SK-N-SH treated with all-trans-retinoic acid at 6 μM for 48 hours (cell line): ENCODE data around the gene LMTK2.

ENCODE experiments used
- ATAC-seq: fragments of 200-7000 bp; cut with Tn5 transposase; 3 replicates; pipeline ENCODE4 v1.9.1; 2020; ENCODE audit warnings: mild to moderate bottlenecking, moderate library complexity
- ARNTL ChIP-seq: fragments of 450-650 bp; formaldehyde crosslinking; IDR thresholded peaks from 2 replicates; pipeline ENCODE4 v1.5.0; 2020; ENCODE audit warnings: low read depth, mild to moderate bottlenecking, moderate library complexity, borderline replicate concordance
- BACH2 ChIP-seq: fragments of 250-450 bp; sonication (Bioruptor Pico); IDR thresholded peaks from 2 replicates; pipeline ENCODE4 v1.9.0; 2021; ENCODE audit warnings: mild to moderate bottlenecking, borderline replicate concordance
- CSDC2 ChIP-seq: fragments of 250-450 bp; sonication (Bioruptor Pico); IDR thresholded peaks from 2 replicates; pipeline ENCODE4 v1.5.0; 2020; ENCODE audit warnings: mild to moderate bottlenecking, moderate library complexity
- ESRRG ChIP-seq: fragments of 250-450 bp; sonication (Bioruptor Pico); IDR thresholded peaks from 2 replicates; pipeline ENCODE4 v1.6.1; 2021; ENCODE audit warnings: mild to moderate bottlenecking
- GLIS3 ChIP-seq: fragments of 250-450 bp; sonication (Bioruptor Pico); IDR thresholded peaks from 2 replicates; pipeline ENCODE4 v1.5.0; 2020; ENCODE audit warnings: mild to moderate bottlenecking, moderate library complexity
- ISL1 ChIP-seq: fragments of 250-450 bp; sonication (Bioruptor Pico); IDR thresholded peaks from 2 replicates; pipeline ENCODE4 v2.1.2; 2022; ENCODE audit warnings: mild to moderate bottlenecking, moderate library complexity
- OSR1 ChIP-seq: fragments of 250-450 bp; sonication (Bioruptor Pico); IDR thresholded peaks from 2 replicates; pipeline ENCODE4 v1.8.0; 2022; ENCODE audit warnings: moderate library complexity, mild to moderate bottlenecking, inconsistent platforms
- PPARA ChIP-seq: fragments of 250-450 bp; sonication (Bioruptor Pico); IDR thresholded peaks from 2 replicates; pipeline ENCODE4 v1.5.0; 2020; ENCODE audit warnings: mild to moderate bottlenecking, borderline replicate concordance
- RARB ChIP-seq: fragments of 250-450 bp; sonication (Bioruptor Pico); IDR thresholded peaks from 2 replicates; pipeline ENCODE4 v1.8.0; 2021; ENCODE audit warnings: mild to moderate bottlenecking, moderate library complexity
- SNAI2 ChIP-seq: fragments of 250-450 bp; sonication (Bioruptor Pico); IDR thresholded peaks from 2 replicates; pipeline ENCODE4 v1.5.0; 2020; ENCODE audit warnings: mild to moderate bottlenecking, moderate library complexity
- TCF4 ChIP-seq: fragments of 250-450 bp; sonication (Bioruptor Pico); IDR thresholded peaks from 2 replicates; pipeline ENCODE4 v1.8.0; 2021; ENCODE audit warnings: mild to moderate bottlenecking, moderate library complexity, borderline replicate concordance
- TOX ChIP-seq: fragments of 250-450 bp; sonication (Bioruptor Pico); IDR thresholded peaks from 2 replicates; pipeline ENCODE4 v1.8.0; 2021; ENCODE audit warnings: mild to moderate bottlenecking, moderate library complexity, borderline replicate concordance
- ZC3H10 ChIP-seq: fragments of 250-450 bp; sonication (Bioruptor Pico); IDR thresholded peaks from 2 replicates; pipeline ENCODE4 v1.5.1; 2021; ENCODE audit warnings: mild to moderate bottlenecking, moderate library complexity
- ZFP3 ChIP-seq: fragments of 250-450 bp; sonication (Bioruptor Pico); IDR thresholded peaks from 2 replicates; pipeline ENCODE4 v1.5.0; 2020; ENCODE audit warnings: mild to moderate bottlenecking, moderate library complexity
- ZFP30 ChIP-seq: fragments of 450-650 bp; formaldehyde crosslinking; IDR thresholded peaks from 2 replicates; pipeline ENCODE4 v1.5.0; 2022; ENCODE audit warnings: mild to moderate bottlenecking, moderate library complexity
- ZNF565 ChIP-seq: fragments of 450-650 bp; formaldehyde crosslinking; conservative IDR thresholded peaks from 2 replicates; pipeline ENCODE4 v1.5.0; 2020; ENCODE audit warnings: low read depth, mild to moderate bottlenecking, moderate library complexity
- ZNF70 ChIP-seq: fragments of 450-650 bp; formaldehyde crosslinking; IDR thresholded peaks from 2 replicates; pipeline ENCODE4 v1.5.0; 2020; ENCODE audit warnings: mild to moderate bottlenecking, moderate library complexity
- ZNF8 ChIP-seq: fragments of 450-650 bp; formaldehyde crosslinking; IDR thresholded peaks from 2 replicates; pipeline ENCODE4 v1.5.0; 2020; ENCODE audit warnings: mild to moderate bottlenecking, moderate library complexity
- TF ChIP-seq, protein P1 (sequence below): fragments of 250-450 bp; sonication (Bioruptor Pico); IDR thresholded peaks from 2 replicates; pipeline ENCODE4 v1.8.0; 2020; ENCODE audit warnings: mild to moderate bottlenecking, moderate library complexity, borderline replicate concordance
- TF ChIP-seq, protein P2 (sequence below): fragments of 250-450 bp; sonication (Bioruptor Pico); IDR thresholded peaks from 2 replicates; pipeline ENCODE4 v1.5.1; 2021; ENCODE audit warnings: mild to moderate bottlenecking, moderate library complexity
- TF ChIP-seq, protein P3 (sequence below): fragments of 250-450 bp; sonication (Bioruptor Pico); IDR thresholded peaks from 2 replicates; pipeline ENCODE4 v1.8.0; 2021; ENCODE audit warnings: low read depth, mild to moderate bottlenecking, moderate library complexity, borderline replicate concordance
- TF ChIP-seq, protein P4 (sequence below): fragments of 250-450 bp; sonication (Bioruptor Pico); IDR thresholded peaks from 2 replicates; pipeline ENCODE4 v1.5.0; 2020; ENCODE audit warnings: mild to moderate bottlenecking, moderate library complexity

LMTK2 gene

DNA sequence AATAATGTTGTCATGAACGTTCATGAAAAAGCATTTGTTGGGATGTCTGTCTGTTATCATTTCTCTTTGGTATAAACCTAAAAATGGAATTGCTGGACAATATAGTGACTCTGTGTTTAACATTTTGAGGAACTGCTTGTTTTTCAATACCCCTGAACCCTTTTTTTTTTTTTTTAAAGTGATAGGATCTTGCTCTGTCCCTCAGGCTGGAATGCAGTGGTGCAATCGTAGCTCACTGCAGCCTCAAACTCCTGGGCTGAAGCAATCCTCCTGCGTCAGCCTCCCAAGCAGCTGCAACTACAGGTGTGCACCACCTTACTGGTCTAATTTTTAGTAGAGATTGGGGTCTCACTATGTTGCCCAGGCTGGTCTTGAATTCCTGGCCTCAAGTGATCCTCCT lies 15.1 kb upstream of the LMTK2 start:
- no peak for ATAC-seq
- TF ChIP-seq ZNF565 (no peak), CSDC2 (CRISPR knock-in tag) (no peak), ARNTL (no peak), ZNF8 (no peak), BACH2 (CRISPR knock-in tag) (no peak), SNAI2 (CRISPR knock-in tag) (no peak)
- TF ChIP-seq, protein P1, sequence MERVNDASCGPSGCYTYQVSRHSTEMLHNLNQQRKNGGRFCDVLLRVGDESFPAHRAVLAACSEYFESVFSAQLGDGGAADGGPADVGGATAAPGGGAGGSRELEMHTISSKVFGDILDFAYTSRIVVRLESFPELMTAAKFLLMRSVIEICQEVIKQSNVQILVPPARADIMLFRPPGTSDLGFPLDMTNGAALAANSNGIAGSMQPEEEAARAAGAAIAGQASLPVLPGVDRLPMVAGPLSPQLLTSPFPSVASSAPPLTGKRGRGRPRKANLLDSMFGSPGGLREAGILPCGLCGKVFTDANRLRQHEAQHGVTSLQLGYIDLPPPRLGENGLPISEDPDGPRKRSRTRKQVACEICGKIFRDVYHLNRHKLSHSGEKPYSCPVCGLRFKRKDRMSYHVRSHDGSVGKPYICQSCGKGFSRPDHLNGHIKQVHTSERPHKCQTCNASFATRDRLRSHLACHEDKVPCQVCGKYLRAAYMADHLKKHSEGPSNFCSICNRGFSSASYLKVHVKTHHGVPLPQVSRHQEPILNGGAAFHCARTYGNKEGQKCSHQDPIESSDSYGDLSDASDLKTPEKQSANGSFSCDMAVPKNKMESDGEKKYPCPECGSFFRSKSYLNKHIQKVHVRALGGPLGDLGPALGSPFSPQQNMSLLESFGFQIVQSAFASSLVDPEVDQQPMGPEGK = no peak
- TF ChIP-seq, protein P2, sequence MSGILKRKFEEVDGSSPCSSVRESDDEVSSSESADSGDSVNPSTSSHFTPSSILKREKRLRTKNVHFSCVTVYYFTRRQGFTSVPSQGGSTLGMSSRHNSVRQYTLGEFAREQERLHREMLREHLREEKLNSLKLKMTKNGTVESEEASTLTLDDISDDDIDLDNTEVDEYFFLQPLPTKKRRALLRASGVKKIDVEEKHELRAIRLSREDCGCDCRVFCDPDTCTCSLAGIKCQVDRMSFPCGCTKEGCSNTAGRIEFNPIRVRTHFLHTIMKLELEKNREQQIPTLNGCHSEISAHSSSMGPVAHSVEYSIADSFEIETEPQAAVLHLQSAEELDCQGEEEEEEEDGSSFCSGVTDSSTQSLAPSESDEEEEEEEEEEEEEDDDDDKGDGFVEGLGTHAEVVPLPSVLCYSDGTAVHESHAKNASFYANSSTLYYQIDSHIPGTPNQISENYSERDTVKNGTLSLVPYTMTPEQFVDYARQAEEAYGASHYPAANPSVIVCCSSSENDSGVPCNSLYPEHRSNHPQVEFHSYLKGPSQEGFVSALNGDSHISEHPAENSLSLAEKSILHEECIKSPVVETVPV (CRISPR knock-in tag) = no peak
- TF ChIP-seq, protein P3, sequence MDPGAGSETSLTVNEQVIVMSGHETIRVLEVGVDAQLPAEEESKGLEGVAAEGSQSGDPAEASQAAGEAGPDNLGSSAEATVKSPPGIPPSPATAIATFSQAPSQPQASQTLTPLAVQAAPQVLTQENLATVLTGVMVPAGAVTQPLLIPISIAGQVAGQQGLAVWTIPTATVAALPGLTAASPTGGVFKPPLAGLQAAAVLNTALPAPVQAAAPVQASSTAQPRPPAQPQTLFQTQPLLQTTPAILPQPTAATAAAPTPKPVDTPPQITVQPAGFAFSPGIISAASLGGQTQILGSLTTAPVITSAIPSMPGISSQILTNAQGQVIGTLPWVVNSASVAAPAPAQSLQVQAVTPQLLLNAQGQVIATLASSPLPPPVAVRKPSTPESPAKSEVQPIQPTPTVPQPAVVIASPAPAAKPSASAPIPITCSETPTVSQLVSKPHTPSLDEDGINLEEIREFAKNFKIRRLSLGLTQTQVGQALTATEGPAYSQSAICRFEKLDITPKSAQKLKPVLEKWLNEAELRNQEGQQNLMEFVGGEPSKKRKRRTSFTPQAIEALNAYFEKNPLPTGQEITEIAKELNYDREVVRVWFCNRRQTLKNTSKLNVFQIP (CRISPR knock-in tag) = no peak

DNA sequence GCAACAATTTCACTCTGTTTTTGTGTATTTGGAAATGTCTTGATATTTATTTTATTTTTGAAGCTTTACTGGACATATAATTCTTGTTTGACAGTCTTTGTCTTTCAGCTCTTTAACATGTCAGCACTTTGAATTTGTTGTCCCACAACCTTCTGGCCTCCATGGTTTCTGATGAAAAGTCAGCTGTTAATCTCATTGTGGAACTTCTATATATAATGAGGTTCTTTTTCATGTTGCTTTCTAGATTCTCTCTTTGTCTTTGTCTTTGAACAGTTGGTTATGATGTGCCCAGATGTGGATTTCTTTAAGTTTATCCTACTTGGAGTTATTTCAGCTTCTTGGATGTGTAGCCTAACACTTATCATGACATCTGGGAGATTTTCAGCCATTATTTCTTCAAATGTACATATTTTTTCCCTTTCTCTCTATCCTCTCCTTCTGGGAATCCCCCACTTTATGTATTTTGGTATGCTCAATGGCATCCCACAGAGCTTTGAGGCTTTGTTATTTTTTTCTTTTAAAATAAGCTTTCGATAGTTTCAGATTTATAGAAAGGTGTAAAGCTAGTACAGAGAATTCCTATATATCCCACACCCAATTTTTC lies 9.5 kb upstream of the LMTK2 start:
- no peak for ATAC-seq
- TF ChIP-seq ZFP3 (CRISPR knock-in tag) (no peak), ZNF70 (CRISPR knock-in tag) (no peak), TCF4 (CRISPR knock-in tag) (no peak), ARNTL (no peak), OSR1 (CRISPR knock-in tag) (no peak), ISL1 (no peak), GLIS3 (CRISPR knock-in tag) (no peak), ZFP30 (no peak), ZC3H10 (CRISPR knock-in tag) (no peak), ESRRG (CRISPR knock-in tag) (no peak), RARB (no peak), PPARA (no peak)
- TF ChIP-seq, protein P1 = no peak
- TF ChIP-seq, all 23 proteins: peak for 0

DNA sequence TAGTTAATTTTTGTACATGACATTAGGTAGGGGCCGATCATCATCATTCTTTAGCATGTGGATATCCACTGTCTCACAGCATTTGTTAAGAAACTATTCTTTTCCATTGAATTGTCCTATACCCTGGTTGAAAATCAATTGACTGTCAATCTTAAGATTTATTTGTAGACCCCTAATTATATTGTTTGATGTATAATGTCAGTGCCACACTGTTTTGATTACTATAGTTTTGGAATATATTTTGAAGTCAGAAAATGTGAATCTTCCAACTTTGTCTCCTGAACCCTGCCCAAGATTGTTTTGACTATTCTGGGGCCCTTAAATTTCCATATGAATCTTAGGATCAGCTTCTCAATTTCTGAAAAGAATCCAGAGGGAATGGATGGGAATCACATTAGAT lies 6.6 kb upstream of the LMTK2 start:
- no peak for TF ChIP-seq TOX (CRISPR knock-in tag)
- ATAC-seq = no peak

DNA sequence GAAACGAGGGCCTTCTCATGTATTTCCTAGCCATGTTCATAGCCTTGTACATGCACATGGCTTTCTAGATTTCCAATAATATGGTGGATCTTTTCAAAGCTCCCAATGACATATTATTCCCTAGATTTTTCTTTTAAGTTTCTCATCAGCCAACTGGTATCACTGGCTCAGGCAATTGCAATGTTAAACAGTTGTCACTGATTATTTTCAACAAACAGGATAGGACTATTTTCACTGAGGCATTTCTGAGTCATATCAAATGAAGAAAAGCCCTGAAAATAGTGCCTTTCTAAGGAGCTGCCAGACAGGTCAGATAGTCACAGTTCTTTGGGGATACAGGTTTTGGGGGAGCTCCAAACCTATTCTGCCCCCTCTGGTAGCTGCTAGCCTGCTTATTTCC lies 4.5 kb upstream of the LMTK2 start:
- no peak for ATAC-seq
- TF ChIP-seq ZC3H10 (CRISPR knock-in tag) = no peak
- TF ChIP-seq SNAI2 (CRISPR knock-in tag) = no peak
- TF ChIP-seq, protein P4, sequence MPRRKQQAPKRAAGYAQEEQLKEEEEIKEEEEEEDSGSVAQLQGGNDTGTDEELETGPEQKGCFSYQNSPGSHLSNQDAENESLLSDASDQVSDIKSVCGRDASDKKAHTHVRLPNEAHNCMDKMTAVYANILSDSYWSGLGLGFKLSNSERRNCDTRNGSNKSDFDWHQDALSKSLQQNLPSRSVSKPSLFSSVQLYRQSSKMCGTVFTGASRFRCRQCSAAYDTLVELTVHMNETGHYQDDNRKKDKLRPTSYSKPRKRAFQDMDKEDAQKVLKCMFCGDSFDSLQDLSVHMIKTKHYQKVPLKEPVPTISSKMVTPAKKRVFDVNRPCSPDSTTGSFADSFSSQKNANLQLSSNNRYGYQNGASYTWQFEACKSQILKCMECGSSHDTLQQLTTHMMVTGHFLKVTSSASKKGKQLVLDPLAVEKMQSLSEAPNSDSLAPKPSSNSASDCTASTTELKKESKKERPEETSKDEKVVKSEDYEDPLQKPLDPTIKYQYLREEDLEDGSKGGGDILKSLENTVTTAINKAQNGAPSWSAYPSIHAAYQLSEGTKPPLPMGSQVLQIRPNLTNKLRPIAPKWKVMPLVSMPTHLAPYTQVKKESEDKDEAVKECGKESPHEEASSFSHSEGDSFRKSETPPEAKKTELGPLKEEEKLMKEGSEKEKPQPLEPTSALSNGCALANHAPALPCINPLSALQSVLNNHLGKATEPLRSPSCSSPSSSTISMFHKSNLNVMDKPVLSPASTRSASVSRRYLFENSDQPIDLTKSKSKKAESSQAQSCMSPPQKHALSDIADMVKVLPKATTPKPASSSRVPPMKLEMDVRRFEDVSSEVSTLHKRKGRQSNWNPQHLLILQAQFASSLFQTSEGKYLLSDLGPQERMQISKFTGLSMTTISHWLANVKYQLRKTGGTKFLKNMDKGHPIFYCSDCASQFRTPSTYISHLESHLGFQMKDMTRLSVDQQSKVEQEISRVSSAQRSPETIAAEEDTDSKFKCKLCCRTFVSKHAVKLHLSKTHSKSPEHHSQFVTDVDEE (CRISPR knock-in tag) = no peak
- TF ChIP-seq ZNF8 = no peak
- no peak for TF ChIP-seq PPARA
- no peak for TF ChIP-seq TOX (CRISPR knock-in tag)
- TF ChIP-seq ZFP30 = no peak
